Measurements from ENCODE around the gene MARS1.
"Not testable (repeated sequence)": the region's sequence is repeated elsewhere in the genome, so short reads cannot be mapped to it uniquely, and the experiment has no call there.

The MARS1 gene

GRCh38 chr12:57487597-57488401 lies at the start of gene MARS1:
TSS of gene MARS1 (plus strand) at chr12:57488068. CDS start at chr12:57488091, 23 bp downstream.
- DNase-seq (ENCODE audit: low spot score), result peak; percentile 92

- no peak for DNase-seq (ENCODE audit: low spot score)
Observed at GRCh38 chr12:57438400-57438799, 49.5 kb upstream of the MARS1 start.

- no peak for DNase-seq (ENCODE audit: low spot score)
Observed at GRCh38 chr12:57439762-57440266, 48.1 kb upstream of the MARS1 start.

- DNase-seq (ENCODE audit: low spot score), result not testable (repeated sequence)
Observed at GRCh38 chr12:57441393-57441792, 46.5 kb upstream of the MARS1 start.

- DNase-seq (ENCODE audit: low spot score), result no peak
Observed at GRCh38 chr12:57441846-57442427, 45.9 kb upstream of the MARS1 start.

- DNase-seq (ENCODE audit: low spot score), result not testable (repeated sequence)
Observed at GRCh38 chr12:57444337-57444736, 43.5 kb upstream of the MARS1 start.

GRCh38 chr12:57444744-57445143 lies 43.1 kb upstream of the MARS1 start:
- DNase-seq (ENCODE audit: low spot score), result no peak

- DNase-seq (ENCODE audit: low spot score), result no peak
Observed at GRCh38 chr12:57446292-57446960, 41.4 kb upstream of the MARS1 start.

GRCh38 chr12:57448669-57449068 lies 39.2 kb upstream of the MARS1 start:
- DNase-seq (ENCODE audit: low spot score), result no peak

GRCh38 chr12:57449375-57449774 lies 38.5 kb upstream of the MARS1 start:
- no peak for DNase-seq (ENCODE audit: low spot score)

- no peak for DNase-seq (ENCODE audit: low spot score)
Observed at GRCh38 chr12:57450057-57450456, 37.8 kb upstream of the MARS1 start.

- no peak for DNase-seq (ENCODE audit: low spot score)
Observed at GRCh38 chr12:57451233-57451778, 36.6 kb upstream of the MARS1 start.

- no peak for DNase-seq (ENCODE audit: low spot score)
Observed at GRCh38 chr12:57452181-57452936, 35.5 kb upstream of the MARS1 start.

- no peak for DNase-seq (ENCODE audit: low spot score)
Observed at GRCh38 chr12:57452937-57453509, 34.8 kb upstream of the MARS1 start.

- no peak for DNase-seq (ENCODE audit: low spot score)
Observed at GRCh38 chr12:57454213-57454565, 33.7 kb upstream of the MARS1 start.

- no peak for DNase-seq (ENCODE audit: low spot score)
Observed at GRCh38 chr12:57454566-57455373, 33.1 kb upstream of the MARS1 start, which contains the start of gene INHBE. TSS of gene INHBE (plus strand) at chr12:57455307. CDS start at chr12:57455537, 230 bp downstream.

GRCh38 chr12:57455374-57456144 lies 32.3 kb upstream of the MARS1 start:
- DNase-seq (ENCODE audit: low spot score), result no peak

GRCh38 chr12:57456145-57456700 lies 31.6 kb upstream of the MARS1 start:
- no peak for DNase-seq (ENCODE audit: low spot score)

- DNase-seq (ENCODE audit: low spot score), result no peak
Observed at GRCh38 chr12:57456737-57457490, 31.0 kb upstream of the MARS1 start.

All from COLO829 (cell line).